GM12864 (cell line): Measurements from ENCODE around the gene FKBP1A.

Experiments used
- DNase-seq: peaks from one replicate; pipeline ENCODE4 v3.0.0-alpha.2; 2011; ENCODE audit warnings: low read depth
- H3K4me3 ChIP-seq: 2 replicates; pipeline ENCODE4 v1.5.1; 2011; ENCODE audit warnings: mild to moderate bottlenecking, low read depth, low read length, control low read depth
- CTCF ChIP-seq: IDR thresholded peaks from 2 replicates; pipeline ENCODE4 v1.5.1; 2011; ENCODE audit warnings: low read depth, mild to moderate bottlenecking, moderate library complexity, low read length, control low read depth, inconsistent platforms; ENCODE audit errors: missing control alignments

FKBP1A gene

GRCh38 chr20:1426231-1426849 lies 33.5 kb upstream of the FKBP1A start:
- no peak for DNase-seq
- no peak overlapping the region for H3K4me3 ChIP-seq
- no peak for TF ChIP-seq CTCF

- no peak overlapping the region for H3K4me3 ChIP-seq
These were observed 31.5 kb upstream of the FKBP1A start for GRCh38 chr20:1424336-1424735.

GRCh38 chr20:1423625-1424106 lies 30.8 kb upstream of the FKBP1A start:
- TF ChIP-seq CTCF, result peak; percentile 19
- DNase-seq, result no peak
- no peak overlapping the region for H3K4me3 ChIP-seq

More at GRCh38 chr20:1424336-1424735, 31.5 kb upstream of the FKBP1A start:
- DNase-seq, result no peak
- no peak for TF ChIP-seq CTCF

GRCh38 chr20:1423206-1423605 lies 30.4 kb upstream of the FKBP1A start:
- no peak for DNase-seq
- H3K4me3 ChIP-seq, result no peak overlapping the region
- no peak for TF ChIP-seq CTCF

GRCh38 chr20:1422753-1423152 lies 29.9 kb upstream of the FKBP1A start:
- DNase-seq, result no peak
- no peak for TF ChIP-seq CTCF

GRCh38 chr20:1420066-1420465 lies 27.2 kb upstream of the FKBP1A start:
- TF ChIP-seq CTCF, result no peak
- DNase-seq, result no peak

More at GRCh38 chr20:1422753-1423152, 29.9 kb upstream of the FKBP1A start:
- no peak overlapping the region for H3K4me3 ChIP-seq

GRCh38 chr20:1418350-1418749 lies 25.5 kb upstream of the FKBP1A start:
- no peak for DNase-seq
- H3K4me3 ChIP-seq, result no peak overlapping the region
- no peak for TF ChIP-seq CTCF

More at GRCh38 chr20:1420066-1420465, 27.2 kb upstream of the FKBP1A start:
- H3K4me3 ChIP-seq, result no peak overlapping the region
